Coronary artery (tissue), 2 donors: ENCODE measurements around the gene CUL9.

Source experiments
- DNase-seq: peaks from one replicate; pipeline ENCODE4 v3.0.0-alpha.2; 2017; ENCODE audit warnings: low spot score
- H3K27ac ChIP-seq, 2 donors: fragments of 200-600 bp; sonication (generic); one replicate each; pipeline ENCODE4 v1.5.1; 2016 to 2019
- H3K4me3 ChIP-seq: fragments of 200-600 bp; sonication (generic); 2 replicates; pipeline ENCODE4 v1.5.1; 2016; ENCODE audit warnings: mild to moderate bottlenecking, moderate library complexity
- CTCF ChIP-seq: fragments of 200-600 bp; sonication (generic); IDR thresholded peaks from one replicate; pipeline ENCODE4 v1.5.1; 2019; ENCODE audit warnings: antibody characterized with exemption

CUL9 gene

GRCh38 chr6:43200541-43200940 lies 18.5 kb downstream of the CUL9 start:
- Histone ChIP-seq H3K4me3 (no peak overlapping the region), H3K27ac (no peak overlapping the region)
- no peak for TF ChIP-seq CTCF
- peak; percentile 55 for DNase-seq

- no peak for TF ChIP-seq CTCF
- H3K27ac ChIP-seq: no peak overlapping the region
- no peak overlapping the region for H3K4me3 ChIP-seq
- peak; percentile 56 for DNase-seq
These were observed 20.5 kb downstream of the CUL9 start for GRCh38 chr6:43202451-43202850.

GRCh38 chr6:43203029-43203717 lies 21.2 kb downstream of the CUL9 start:
- Histone ChIP-seq H3K4me3 (no peak overlapping the region), H3K27ac (no peak overlapping the region)
- DNase-seq: peak; percentile 47
- no peak for TF ChIP-seq CTCF

GRCh38 chr6:43203718-43204095 lies 21.7 kb downstream of the CUL9 start:
- no peak for TF ChIP-seq CTCF
- DNase-seq: no peak
- no peak overlapping the region for H3K4me3 ChIP-seq
- no peak overlapping the region for H3K27ac ChIP-seq

GRCh38 chr6:43204271-43205105 lies 22.5 kb downstream of the CUL9 start:
- Histone ChIP-seq H3K4me3 (no peak overlapping the region), H3K27ac (no peak overlapping the region)
- no peak for TF ChIP-seq CTCF
- DNase-seq: no peak

- TF ChIP-seq CTCF: no peak
- Histone ChIP-seq H3K27ac (no peak overlapping the region), H3K4me3 (no peak overlapping the region)
- DNase-seq: no peak
These were observed 23.9 kb downstream of the CUL9 start for GRCh38 chr6:43205849-43206248.

GRCh38 chr6:43207286-43207685 lies 25.3 kb downstream of the CUL9 start:
- no peak for DNase-seq
- Histone ChIP-seq H3K27ac (no peak overlapping the region), H3K4me3 (no peak overlapping the region)
- TF ChIP-seq CTCF: no peak
